ENCODE results near the gene CENPU.

Gene CENPU

DNA sequence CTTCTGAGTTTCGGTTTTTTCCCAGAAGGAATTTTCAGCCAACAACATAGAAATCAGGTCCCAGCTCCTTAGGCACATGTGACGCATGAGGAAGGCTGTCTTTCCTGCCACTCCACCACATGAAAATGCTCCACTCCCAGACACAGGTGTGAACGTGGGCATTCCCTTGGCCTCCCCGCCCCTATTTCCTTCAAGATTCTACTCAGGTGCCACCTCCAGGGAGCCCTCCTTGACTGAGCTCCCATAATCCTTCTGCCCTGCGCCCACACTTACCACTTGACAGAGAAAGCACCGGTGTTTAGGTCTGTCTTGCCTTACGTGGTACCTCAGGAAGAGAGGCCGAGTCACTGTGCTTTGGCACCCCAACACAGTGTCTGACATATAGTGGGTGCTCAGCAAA is 44.4 kb upstream of the CENPU start:
- DNase-seq (ENCODE audit: low read depth in 1 of 2, low spot score in 1 of 2) = no peak
- Histone ChIP-seq H3K27ac (replicated peaks) (no peak overlapping the region), H3K4me3 (replicated peaks; ENCODE audit: insufficient read depth, low read length) (no peak overlapping the region), H3K27me3 (ENCODE audit: insufficient read depth, poor library complexity, severe bottlenecking) (no peaks in the 10 kb centered on the region)
- TF ChIP-seq GABPA (IDR thresholded peaks at IDR 0.05; ENCODE audit: low read depth) = no peak
- TF ChIP-seq, protein P1, sequence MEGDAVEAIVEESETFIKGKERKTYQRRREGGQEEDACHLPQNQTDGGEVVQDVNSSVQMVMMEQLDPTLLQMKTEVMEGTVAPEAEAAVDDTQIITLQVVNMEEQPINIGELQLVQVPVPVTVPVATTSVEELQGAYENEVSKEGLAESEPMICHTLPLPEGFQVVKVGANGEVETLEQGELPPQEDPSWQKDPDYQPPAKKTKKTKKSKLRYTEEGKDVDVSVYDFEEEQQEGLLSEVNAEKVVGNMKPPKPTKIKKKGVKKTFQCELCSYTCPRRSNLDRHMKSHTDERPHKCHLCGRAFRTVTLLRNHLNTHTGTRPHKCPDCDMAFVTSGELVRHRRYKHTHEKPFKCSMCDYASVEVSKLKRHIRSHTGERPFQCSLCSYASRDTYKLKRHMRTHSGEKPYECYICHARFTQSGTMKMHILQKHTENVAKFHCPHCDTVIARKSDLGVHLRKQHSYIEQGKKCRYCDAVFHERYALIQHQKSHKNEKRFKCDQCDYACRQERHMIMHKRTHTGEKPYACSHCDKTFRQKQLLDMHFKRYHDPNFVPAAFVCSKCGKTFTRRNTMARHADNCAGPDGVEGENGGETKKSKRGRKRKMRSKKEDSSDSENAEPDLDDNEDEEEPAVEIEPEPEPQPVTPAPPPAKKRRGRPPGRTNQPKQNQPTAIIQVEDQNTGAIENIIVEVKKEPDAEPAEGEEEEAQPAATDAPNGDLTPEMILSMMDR (IDR thresholded peaks at IDR 0.05; ENCODE audit: insufficient read depth, low read length) = no peak
- TF ChIP-seq, protein P2, sequence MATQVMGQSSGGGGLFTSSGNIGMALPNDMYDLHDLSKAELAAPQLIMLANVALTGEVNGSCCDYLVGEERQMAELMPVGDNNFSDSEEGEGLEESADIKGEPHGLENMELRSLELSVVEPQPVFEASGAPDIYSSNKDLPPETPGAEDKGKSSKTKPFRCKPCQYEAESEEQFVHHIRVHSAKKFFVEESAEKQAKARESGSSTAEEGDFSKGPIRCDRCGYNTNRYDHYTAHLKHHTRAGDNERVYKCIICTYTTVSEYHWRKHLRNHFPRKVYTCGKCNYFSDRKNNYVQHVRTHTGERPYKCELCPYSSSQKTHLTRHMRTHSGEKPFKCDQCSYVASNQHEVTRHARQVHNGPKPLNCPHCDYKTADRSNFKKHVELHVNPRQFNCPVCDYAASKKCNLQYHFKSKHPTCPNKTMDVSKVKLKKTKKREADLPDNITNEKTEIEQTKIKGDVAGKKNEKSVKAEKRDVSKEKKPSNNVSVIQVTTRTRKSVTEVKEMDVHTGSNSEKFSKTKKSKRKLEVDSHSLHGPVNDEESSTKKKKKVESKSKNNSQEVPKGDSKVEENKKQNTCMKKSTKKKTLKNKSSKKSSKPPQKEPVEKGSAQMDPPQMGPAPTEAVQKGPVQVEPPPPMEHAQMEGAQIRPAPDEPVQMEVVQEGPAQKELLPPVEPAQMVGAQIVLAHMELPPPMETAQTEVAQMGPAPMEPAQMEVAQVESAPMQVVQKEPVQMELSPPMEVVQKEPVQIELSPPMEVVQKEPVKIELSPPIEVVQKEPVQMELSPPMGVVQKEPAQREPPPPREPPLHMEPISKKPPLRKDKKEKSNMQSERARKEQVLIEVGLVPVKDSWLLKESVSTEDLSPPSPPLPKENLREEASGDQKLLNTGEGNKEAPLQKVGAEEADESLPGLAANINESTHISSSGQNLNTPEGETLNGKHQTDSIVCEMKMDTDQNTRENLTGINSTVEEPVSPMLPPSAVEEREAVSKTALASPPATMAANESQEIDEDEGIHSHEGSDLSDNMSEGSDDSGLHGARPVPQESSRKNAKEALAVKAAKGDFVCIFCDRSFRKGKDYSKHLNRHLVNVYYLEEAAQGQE (IDR thresholded peaks at IDR 0.05; ENCODE audit: insufficient replicate concordance, low read depth) = no peak
- TF ChIP-seq SPI1 (IDR thresholded peaks at IDR 0.05; ENCODE audit: borderline replicate concordance, low read depth) = no peak
- no peak for TF ChIP-seq POLR2AphosphoS5 (IDR thresholded peaks at IDR 0.05; ENCODE audit: low read depth)

DNA sequence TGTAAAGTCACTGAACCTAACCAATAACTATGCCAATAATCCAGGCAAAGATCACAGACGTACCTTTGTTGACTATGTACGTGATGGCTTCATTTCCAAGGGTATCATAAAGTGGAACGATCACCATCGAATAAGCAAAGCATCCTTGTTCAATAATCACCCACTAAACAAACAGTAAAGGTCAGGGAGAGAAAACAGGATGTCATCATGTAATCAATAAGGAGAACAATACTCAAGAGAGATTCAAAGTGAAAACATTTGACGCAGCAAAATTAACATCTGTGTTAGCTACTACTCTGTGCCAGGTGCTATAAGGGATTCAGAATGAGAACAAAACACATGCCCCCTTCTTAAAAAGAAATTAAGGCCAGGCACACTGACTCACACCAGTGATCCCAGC is 42.9 kb upstream of the CENPU start:
- H3K27ac ChIP-seq (replicated peaks) = no peak overlapping the region
- no peak overlapping the region for H3K4me3 ChIP-seq (replicated peaks; ENCODE audit: insufficient read depth, low read length)
- DNase-seq (ENCODE audit: low read depth in 1 of 2, low spot score in 1 of 2) = no peak
- no peaks in the 10 kb centered on the region for H3K27me3 ChIP-seq (ENCODE audit: insufficient read depth, poor library complexity, severe bottlenecking)
- TF ChIP-seq, protein P2 (IDR thresholded peaks at IDR 0.05; ENCODE audit: insufficient replicate concordance, low read depth) = no peak
- no peak for TF ChIP-seq SPI1 (IDR thresholded peaks at IDR 0.05; ENCODE audit: borderline replicate concordance, low read depth)
- TF ChIP-seq POLR2AphosphoS5 (IDR thresholded peaks at IDR 0.05; ENCODE audit: low read depth) = no peak
- no peak for TF ChIP-seq GABPA (IDR thresholded peaks at IDR 0.05; ENCODE audit: low read depth)
- TF ChIP-seq, protein P1 (IDR thresholded peaks at IDR 0.05; ENCODE audit: insufficient read depth, low read length) = no peak

DNA sequence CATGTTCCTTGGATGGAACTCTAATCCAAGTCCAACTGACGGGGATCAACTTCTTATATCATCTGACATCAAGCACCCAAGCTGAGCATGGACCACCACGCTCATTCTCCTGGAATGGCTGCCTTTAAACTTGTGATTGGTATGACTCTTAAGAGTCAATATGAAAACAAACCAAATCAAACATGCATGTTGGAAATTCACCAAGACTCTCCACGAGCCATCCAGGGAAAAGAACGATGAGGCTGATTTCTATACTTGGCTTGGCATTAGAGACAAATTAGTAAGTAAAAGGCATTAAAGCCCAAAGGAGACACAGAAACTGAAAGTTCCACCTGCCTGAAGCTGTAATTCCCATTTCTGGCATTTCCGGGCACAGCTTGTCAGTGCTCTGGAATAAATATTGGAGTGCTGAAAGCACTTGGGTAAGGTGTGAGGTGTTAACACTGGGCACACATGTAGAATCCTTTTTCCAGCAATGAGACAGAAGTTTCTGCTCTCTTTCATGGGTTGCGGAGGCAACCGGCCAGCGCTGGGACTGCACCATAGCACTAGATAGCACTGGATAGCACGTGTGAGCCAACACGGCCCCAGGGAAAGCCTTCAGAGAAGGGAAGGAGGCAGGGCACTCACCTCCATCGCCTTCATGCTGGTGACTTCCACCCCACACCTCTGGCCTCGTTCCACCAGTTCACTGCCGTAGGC is 42.1 kb upstream of the CENPU start:
- TF ChIP-seq, protein P2 (IDR thresholded peaks at IDR 0.05; ENCODE audit: insufficient replicate concordance, low read depth) = no peak
- TF ChIP-seq SPI1 (IDR thresholded peaks at IDR 0.05; ENCODE audit: borderline replicate concordance, low read depth) (no peak), POLR2AphosphoS5 (IDR thresholded peaks at IDR 0.05; ENCODE audit: low read depth) (no peak), GABPA (IDR thresholded peaks at IDR 0.05; ENCODE audit: low read depth) (no peak)
- TF ChIP-seq, protein P1 (IDR thresholded peaks at IDR 0.05; ENCODE audit: insufficient read depth, low read length) = no peak
- H3K27ac ChIP-seq (replicated peaks) = no peak overlapping the region
- no peak for DNase-seq (ENCODE audit: low read depth in 1 of 2, low spot score in 1 of 2)

More for the DNA sequence above, 42.1 kb upstream of the CENPU start:
- no peak overlapping the region for H3K4me3 ChIP-seq (replicated peaks; ENCODE audit: insufficient read depth, low read length)
- no peaks in the 10 kb centered on the region for H3K27me3 ChIP-seq (ENCODE audit: insufficient read depth, poor library complexity, severe bottlenecking)
